OCI-LY3 (cell line): ENCODE data around the gene TRERF1.

ENCODE experiments used
- H2AFZ ChIP-seq: fragments of 200-600, 300-600 bp; shearing (Covaris generic); 2 replicates; pipeline ENCODE4 v1.6.0; 2014; ENCODE audit warnings: antibody characterized with exemption, low read depth, low read length
- H3K27ac ChIP-seq: fragments of 200-600, 300-600 bp; sonication (generic); 2 replicates; pipeline ENCODE4 v1.5.1; 2014; ENCODE audit warnings: mild to moderate bottlenecking, low read length, moderate library complexity, mixed read lengths
- H3K27me3 ChIP-seq: fragments of 200-600, 300-600 bp; sonication (generic); 2 replicates; pipeline ENCODE4 v1.6.1; 2014; ENCODE audit warnings: low read depth, low read length, mixed read lengths
- H3K36me3 ChIP-seq: fragments of 200-600, 300-600 bp; sonication (generic); replicated peaks from 2 replicates; pipeline ENCODE3; 2014; ENCODE audit warnings: low read depth, low read length, mixed read lengths
- H3K4me1 ChIP-seq: fragments of 300-600, 200-600 bp; sonication (generic); 2 replicates; pipeline ENCODE4 v1.6.1; 2014; ENCODE audit warnings: low read length, mixed read lengths
- H3K4me2 ChIP-seq: fragments of 200-600, 300-600 bp; sonication (generic); 2 replicates; pipeline ENCODE4 v1.6.1; 2014; ENCODE audit warnings: low read length, mixed read lengths
- H3K4me3 ChIP-seq: fragments of 300-600, 200-600 bp; sonication (generic); 2 replicates; pipeline ENCODE4 v1.5.1; 2014; ENCODE audit warnings: antibody characterized with exemption, mild to moderate bottlenecking, low read length, moderate library complexity
- H3K79me2 ChIP-seq: fragments of 300-600, 200-600 bp; shearing (Covaris generic); 2 replicates; pipeline ENCODE4 v1.6.1; 2014; ENCODE audit warnings: mild to moderate bottlenecking, low read length, mixed read lengths
- H3K9ac ChIP-seq: fragments of 300-600, 200-600 bp; shearing (Covaris generic); 2 replicates; pipeline ENCODE4 v1.6.0; 2014; ENCODE audit warnings: mild to moderate bottlenecking, low read length, moderate library complexity
- H3K9me3 ChIP-seq: fragments of 200-600, 300-600 bp; shearing (Covaris generic); 2 replicates; pipeline ENCODE4 v1.6.1; 2014; ENCODE audit warnings: low read length, mixed read lengths; ENCODE audit not compliant: insufficient read depth
- H4K20me1 ChIP-seq: fragments of 200-600, 300-600 bp; sonication (generic); 2 replicates; pipeline ENCODE4 v1.6.1; 2016; ENCODE audit warnings: low read length, mixed read lengths; ENCODE audit not compliant: insufficient read depth
- EZH2phosphoT487 ChIP-seq: fragments of 200-600 bp; shearing (Covaris generic); IDR thresholded peaks from 2 replicates; pipeline ENCODE4 v1.6.1; 2018; ENCODE audit warnings: antibody characterized with exemption, mixed run types, low read depth
- TF ChIP-seq, protein P1 (sequence below): fragments of 200-600, 300-600 bp; sonication (generic); IDR thresholded peaks from 2 replicates; pipeline ENCODE4 v1.5.1; 2014; ENCODE audit warnings: antibody characterized with exemption, low read length, low read depth

The TRERF1 gene

GRCh38 chr6:42349753-42350511 is 101.8 kb downstream of the TRERF1 start:
- no peaks in the 10 kb centered on the region for H3K36me3 ChIP-seq
- TF ChIP-seq, protein P1, sequence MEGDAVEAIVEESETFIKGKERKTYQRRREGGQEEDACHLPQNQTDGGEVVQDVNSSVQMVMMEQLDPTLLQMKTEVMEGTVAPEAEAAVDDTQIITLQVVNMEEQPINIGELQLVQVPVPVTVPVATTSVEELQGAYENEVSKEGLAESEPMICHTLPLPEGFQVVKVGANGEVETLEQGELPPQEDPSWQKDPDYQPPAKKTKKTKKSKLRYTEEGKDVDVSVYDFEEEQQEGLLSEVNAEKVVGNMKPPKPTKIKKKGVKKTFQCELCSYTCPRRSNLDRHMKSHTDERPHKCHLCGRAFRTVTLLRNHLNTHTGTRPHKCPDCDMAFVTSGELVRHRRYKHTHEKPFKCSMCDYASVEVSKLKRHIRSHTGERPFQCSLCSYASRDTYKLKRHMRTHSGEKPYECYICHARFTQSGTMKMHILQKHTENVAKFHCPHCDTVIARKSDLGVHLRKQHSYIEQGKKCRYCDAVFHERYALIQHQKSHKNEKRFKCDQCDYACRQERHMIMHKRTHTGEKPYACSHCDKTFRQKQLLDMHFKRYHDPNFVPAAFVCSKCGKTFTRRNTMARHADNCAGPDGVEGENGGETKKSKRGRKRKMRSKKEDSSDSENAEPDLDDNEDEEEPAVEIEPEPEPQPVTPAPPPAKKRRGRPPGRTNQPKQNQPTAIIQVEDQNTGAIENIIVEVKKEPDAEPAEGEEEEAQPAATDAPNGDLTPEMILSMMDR = no peak
- no peak for TF ChIP-seq EZH2phosphoT487
- no peak overlapping the region for H3K4me3 ChIP-seq
- H3K79me2 ChIP-seq = no peaks in the 10 kb centered on the region
- H3K4me1 ChIP-seq = peaks cover 8% of the 10 kb centered on the region
- H3K9ac ChIP-seq = no peak overlapping the region
- peaks cover 20% of the 10 kb centered on the region for H4K20me1 ChIP-seq
- no peak overlapping the region for H2AFZ ChIP-seq
- no peak overlapping the region for H3K4me2 ChIP-seq
- H3K27me3 ChIP-seq = no peaks in the 10 kb centered on the region
- H3K9me3 ChIP-seq = no peaks in the 10 kb centered on the region
- no peak overlapping the region for H3K27ac ChIP-seq

DNA sequence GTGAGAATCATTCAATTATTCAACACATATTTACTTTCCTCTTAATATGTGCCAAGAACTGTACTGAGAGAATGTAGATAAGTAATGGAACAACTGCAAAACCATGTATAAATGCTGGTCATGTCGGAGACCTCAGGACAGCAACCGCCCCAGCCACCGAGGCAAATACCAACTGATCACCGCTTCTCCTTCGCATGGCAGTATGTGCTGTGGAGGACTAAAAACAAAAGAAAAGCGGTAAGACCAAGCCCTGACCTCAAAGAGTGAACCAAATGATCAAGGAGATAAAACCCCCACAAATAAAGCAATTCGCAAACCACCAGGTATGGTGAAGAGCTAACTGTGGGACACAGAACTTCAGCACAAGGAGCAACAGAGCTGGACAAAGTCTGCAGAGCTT is 104.3 kb downstream of the TRERF1 start:
- Histone ChIP-seq H3K27me3 (no peaks in the 10 kb centered on the region), H3K4me2 (no peak overlapping the region)
- no peak for TF ChIP-seq EZH2phosphoT487
- TF ChIP-seq, protein P1 = no peak

DNA sequence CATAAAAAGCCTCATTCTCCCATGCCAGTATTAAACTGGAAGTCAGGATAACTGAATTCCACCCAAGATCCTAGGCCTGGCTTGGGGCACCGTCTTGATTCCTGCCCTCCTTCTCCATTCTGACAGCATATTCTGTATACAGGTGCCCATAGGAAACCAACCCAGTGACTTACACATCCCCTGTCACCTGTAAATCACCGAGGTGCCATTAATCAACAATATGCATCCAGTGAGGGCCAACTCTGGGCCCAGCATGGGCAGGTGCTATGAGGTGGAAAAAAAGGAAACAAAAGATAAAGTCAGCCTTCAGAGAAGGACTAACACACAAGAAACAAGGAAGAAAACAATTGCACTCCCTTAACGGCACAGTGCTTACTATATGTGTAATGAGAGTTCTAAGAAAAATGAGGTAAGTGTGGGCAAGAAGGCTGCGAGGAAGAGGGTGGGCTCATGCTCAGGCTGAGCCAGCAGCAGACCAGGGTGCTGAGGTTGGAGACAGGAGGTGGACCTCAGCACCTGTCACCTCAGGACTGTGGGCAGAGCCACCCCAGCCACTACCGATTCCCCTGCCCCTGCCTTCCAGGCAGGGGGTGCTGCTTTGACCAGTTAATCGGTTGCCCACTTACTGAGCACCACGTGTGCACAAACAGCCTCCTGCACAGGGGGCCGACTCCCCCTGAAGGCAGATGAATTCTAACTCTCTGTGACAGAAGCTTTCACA is 105.9 kb downstream of the TRERF1 start:
- Histone ChIP-seq H3K4me2 (no peak overlapping the region), H3K27ac (no peak overlapping the region), H4K20me1 (peaks cover 23% of the 10 kb centered on the region), H2AFZ (no peak overlapping the region), H3K4me3 (no peak overlapping the region), H3K79me2 (peaks cover 7% of the 10 kb centered on the region; the same call in 1 of the 2 replicates), H3K9me3 (no peaks in the 10 kb centered on the region), H3K4me1 (peaks cover 8% of the 10 kb centered on the region), H3K9ac (no peak overlapping the region), H3K36me3 (peaks cover 15% of the 10 kb centered on the region), H3K27me3 (no peaks in the 10 kb centered on the region)
- TF ChIP-seq, protein P1 = no peak
- no peak for TF ChIP-seq EZH2phosphoT487

More for the DNA sequence above, 104.3 kb downstream of the TRERF1 start:
- Histone ChIP-seq H3K4me1 (no peaks in the 10 kb centered on the region), H4K20me1 (peaks cover 23% of the 10 kb centered on the region), H3K79me2 (no peaks in the 10 kb centered on the region), H2AFZ (no peak overlapping the region), H3K27ac (no peak overlapping the region), H3K36me3 (peaks cover 8% of the 10 kb centered on the region), H3K4me3 (no peak overlapping the region), H3K9me3 (no peaks in the 10 kb centered on the region), H3K9ac (no peak overlapping the region)

- no peak overlapping the region for H2AFZ ChIP-seq
- H3K4me3 ChIP-seq = no peak overlapping the region
- no peak overlapping the region for H3K27ac ChIP-seq
- H3K4me1 ChIP-seq = peaks cover 19% of the 10 kb centered on the region
- H3K9ac ChIP-seq = no peak overlapping the region
- H3K4me2 ChIP-seq = no peak overlapping the region
- no peaks in the 10 kb centered on the region for H3K9me3 ChIP-seq
- peaks cover 23% of the 10 kb centered on the region for H4K20me1 ChIP-seq
- H3K36me3 ChIP-seq = peaks cover 17% of the 10 kb centered on the region
- H3K79me2 ChIP-seq = peaks cover 10% of the 10 kb centered on the region; the same call in 1 of the 2 replicates
- no peaks in the 10 kb centered on the region for H3K27me3 ChIP-seq
- TF ChIP-seq, protein P1 = no peak
- no peak for TF ChIP-seq EZH2phosphoT487
These were observed 107.0 kb downstream of the TRERF1 start for GRCh38 chr6:42344756-42345155.
